DMS79 (cell line): ENCODE data around the gene GTPBP1.

ENCODE experiments used
- DNase-seq: peaks from one replicate; lab custom pipeline; 2025; lab: John Stamatoyannopoulos, UW

The GTPBP1 gene

DNA sequence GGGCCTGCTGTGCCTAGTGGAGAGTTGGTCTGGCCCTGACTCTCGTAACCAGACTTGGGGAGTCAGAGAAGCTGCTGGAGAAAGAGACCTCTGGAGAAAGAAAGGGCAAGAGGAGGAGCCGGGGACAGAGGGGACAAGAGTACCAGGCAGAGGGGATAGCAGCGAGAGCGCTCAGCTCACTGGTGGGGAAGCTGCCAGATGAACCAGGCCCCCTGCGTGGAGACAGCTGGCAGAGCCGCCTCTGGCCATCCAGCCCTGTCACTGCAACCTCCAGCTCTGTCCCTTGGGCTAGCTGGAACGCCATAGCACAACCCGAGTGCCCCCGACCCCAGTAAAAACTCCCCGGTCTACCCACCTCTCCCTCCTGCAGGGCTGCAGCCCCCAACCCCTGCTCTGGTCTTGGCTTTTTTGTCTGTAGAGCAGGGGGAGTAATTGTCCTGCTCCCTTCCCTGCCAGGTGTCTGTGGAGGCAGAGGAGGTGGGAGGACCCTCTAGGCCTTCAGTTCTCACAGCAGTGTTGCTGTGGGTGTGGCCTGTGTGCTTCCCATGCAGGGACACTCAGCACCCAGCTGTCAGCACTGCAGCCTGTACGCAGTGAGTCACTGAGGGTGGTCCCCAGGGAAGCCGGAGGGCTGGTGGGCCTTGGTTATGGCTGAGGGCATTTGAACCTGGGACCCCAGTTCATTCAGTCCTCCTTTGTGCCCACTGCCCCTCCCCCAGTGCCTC is 54.9 kb downstream of the GTPBP1 start:
- no peak for DNase-seq

DNA sequence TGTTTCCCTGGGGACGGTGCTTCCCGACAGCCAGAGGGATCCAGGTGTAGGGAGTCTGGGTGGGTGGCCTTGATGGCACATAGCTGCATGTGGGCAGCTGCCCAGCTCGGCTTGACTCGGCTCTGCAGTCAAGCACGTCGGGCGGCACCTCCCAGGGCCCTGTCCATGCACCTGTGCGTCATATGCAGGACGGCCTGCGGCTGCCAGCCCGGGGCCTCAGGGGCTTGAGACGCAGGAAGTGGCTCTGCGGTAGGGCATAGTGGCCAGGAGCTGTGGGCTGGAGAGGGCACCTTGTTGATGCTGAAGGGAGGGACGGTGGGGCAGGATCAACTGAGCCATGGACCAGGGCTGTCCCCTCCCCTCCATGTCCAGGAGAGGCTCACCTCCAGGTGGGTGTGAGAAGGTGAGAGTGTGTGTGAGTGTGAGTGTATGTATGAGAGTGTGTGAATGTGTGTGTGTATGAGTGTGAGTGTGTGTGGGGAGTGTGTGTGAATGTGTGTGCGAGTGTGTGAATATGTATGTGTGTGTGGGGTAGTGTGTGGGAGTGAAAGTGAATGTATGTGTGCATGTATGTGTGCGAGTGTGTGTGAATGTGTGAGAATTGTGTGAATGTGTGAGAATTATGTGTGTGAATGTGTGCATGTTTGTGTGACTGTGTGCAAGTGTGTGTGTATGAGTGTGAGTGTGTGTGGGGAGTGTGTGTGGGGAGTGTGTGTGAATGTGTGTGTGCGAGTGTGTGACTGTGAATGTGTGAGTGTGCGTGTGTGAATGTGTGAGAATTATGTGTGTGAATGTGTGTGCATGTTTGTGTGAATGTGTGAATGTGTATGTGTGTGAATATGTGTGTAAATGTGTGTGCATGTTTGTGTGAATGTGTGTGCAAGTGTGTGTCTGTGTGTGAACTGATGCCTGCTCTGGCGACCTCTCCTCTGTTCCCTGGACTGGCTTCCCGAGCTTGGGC is 55.7 kb downstream of the GTPBP1 start:
- DNase-seq, result no peak

DNA sequence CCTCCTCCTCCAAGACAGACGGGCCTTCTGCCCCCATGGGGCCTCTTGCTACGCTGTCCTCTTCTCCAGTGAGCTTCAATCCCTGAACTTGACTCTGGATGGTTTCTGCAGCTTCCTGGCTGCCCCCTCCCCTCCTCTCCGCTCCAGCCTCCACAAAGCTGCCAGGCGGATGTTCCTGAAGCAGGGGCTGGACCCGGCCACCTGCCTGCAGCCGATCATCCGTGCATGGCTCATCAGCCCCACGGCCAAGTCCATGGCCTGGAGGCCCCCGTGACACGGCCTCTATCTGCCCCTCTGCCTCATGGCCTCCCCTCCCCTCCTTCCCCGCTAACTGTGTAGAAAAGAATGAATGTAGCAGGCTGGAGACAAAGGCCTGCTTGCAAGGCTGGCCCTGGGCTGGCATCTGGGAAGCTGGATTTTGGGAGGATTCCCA is 56.8 kb downstream of the GTPBP1 start:
- DNase-seq, result no peak

- DNase-seq, result no peak
Measured at GRCh38 chr22:38766076-38766777, 60.5 kb downstream of the GTPBP1 start.

- no peak for DNase-seq
Measured at GRCh38 chr22:38767313-38767712, 61.6 kb downstream of the GTPBP1 start.

DNA sequence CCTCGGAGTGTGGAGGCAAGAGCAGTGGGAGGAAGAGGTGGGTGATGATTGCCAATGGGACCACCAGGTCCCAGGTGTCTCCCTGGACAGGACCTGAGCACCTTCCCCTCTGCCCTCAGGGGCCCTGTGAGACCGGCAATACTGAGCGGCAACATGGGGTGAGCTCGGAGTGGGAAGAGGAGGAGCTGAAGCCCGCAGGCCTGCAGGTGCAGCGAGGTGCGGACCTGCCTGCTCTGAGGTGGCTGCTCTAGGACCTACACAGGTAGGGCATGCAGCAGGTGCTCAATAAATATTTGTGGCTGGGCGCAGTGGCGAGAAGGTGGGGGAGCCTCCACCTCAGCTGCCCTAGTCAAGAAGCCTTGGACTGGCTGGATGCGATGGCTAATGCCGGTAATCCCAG is 62.3 kb downstream of the GTPBP1 start:
- no peak for DNase-seq

- no peak for DNase-seq
Measured at GRCh38 chr22:38770257-38770949, 64.7 kb downstream of the GTPBP1 start.

DNA sequence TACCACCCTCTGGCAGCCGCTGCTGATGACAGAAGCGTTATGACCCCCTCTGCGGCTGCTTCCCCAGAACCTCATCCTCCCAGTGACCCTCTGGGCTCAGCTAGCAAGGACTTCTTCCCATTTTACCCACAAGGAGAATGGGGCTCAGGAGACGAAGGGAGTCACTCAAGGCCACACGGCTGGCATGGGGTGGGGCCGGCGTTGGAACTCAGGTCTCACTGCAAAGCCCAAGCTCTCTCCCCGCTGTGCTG is 66.8 kb downstream of the GTPBP1 start:
- DNase-seq, result no peak

- DNase-seq, result no peak
Measured at GRCh38 chr22:38773363-38773946, 67.7 kb downstream of the GTPBP1 start.

DNA sequence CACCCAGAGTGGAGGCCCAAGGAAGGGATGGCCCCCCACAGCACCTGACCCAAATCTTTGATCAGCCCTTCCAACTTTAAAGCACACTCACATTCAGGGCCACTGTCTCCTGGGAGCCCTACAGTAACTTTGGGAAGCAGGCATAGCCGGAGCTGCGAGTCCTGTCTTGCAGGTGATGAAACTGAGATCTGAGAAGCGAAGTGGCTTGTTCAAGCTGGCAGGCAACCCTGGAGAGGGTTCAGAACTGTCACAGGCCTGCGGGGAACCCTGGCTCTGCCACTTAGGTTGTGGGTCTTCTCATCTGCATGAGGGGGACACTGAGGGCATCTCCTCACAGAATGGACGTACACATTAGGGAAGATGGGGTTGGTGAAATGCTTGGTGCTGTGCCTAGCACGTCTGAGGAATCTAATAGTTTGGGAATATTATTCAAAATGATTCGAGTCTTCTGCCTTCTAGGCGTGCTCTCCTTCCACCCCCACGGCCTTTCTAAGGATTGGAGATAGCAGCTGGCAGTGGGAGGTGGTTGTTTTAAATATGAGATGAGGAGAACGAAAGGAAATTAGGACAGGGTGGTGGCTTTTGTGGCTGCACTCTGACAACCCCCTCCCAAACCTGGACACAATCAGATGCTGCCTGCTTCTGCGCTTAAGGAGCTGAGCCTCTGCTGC is 68.9 kb downstream of the GTPBP1 start:
- no peak for DNase-seq

GRCh38 chr22:38775656-38776055 is 69.9 kb downstream of the GTPBP1 start:
- DNase-seq, result no peak

- DNase-seq, result no peak
Measured at GRCh38 chr22:38776086-38776485, 70.3 kb downstream of the GTPBP1 start.

- no peak for DNase-seq
Measured at GRCh38 chr22:38777087-38777671, 71.4 kb downstream of the GTPBP1 start.

- DNase-seq, result no peak
Measured at GRCh38 chr22:38781033-38781432, 75.3 kb downstream of the GTPBP1 start.

- DNase-seq, result no peak
Measured at GRCh38 chr22:38782402-38783094, 76.8 kb downstream of the GTPBP1 start.
